ENCODE data around the gene SLC15A3. TPM values are rescaled to one million over a fixed set of nuclear protein-coding genes. Genes with fewer than 3 reads are reported as not detected.

The SLC15A3 gene
- total RNA-seq, 4 donors from 2014 or later, result 8.1 to 18.9 (median 12.6) TPM

DNA sequence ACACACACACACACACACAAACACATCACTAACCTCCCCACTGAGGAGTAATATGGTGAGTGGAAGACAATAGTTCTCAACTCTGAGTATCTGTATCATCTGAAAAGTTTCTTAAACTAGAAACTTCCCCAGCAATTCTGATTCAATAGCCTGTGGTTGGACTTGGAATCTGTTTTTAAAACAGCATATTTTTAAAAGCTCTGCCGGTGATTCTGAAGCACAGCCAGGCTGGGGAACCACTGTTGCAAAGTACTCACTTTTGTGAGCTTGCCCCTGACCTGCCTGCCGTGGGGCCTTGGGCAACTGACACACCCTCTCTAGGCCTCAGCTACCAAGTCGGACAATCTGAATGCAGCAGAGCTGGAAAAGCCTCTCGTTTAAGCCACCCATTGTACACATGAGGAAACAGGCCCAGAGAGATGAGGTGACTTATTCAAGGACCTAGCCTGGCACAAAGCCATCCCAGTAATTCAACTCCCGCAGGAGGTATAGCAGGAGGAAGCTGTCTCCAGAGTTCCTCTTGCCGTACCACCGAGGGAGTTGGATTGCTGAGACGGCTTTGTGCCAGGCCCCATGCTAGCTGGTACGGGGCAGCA is 8.9 kb downstream of the SLC15A3 start:
- Histone ChIP-seq H3K36me3 (no peaks in the 10 kb centered on the region), H3K4me3 (no peak overlapping the region), H3K27ac (peak overlapping the region in 1 of 4 donors; percentile 12), H3K4me1 (peaks cover 0 to 10% (median 3%) of the 10 kb centered on the region in 4 donors), H3K9me3 (no peaks in the 10 kb centered on the region), H3K27me3 (no peaks in the 10 kb centered on the region)
- intact Hi-C loops (cut with DNase I; ENCODE audit: low total_unique reads), result no loop called here
- TF ChIP-seq POLR2AphosphoS5 (IDR thresholded peaks at IDR 0.05), result no peak
- no peak for TF ChIP-seq POLR2A (IDR thresholded peaks at IDR 0.05)
- TF ChIP-seq, protein P1, sequence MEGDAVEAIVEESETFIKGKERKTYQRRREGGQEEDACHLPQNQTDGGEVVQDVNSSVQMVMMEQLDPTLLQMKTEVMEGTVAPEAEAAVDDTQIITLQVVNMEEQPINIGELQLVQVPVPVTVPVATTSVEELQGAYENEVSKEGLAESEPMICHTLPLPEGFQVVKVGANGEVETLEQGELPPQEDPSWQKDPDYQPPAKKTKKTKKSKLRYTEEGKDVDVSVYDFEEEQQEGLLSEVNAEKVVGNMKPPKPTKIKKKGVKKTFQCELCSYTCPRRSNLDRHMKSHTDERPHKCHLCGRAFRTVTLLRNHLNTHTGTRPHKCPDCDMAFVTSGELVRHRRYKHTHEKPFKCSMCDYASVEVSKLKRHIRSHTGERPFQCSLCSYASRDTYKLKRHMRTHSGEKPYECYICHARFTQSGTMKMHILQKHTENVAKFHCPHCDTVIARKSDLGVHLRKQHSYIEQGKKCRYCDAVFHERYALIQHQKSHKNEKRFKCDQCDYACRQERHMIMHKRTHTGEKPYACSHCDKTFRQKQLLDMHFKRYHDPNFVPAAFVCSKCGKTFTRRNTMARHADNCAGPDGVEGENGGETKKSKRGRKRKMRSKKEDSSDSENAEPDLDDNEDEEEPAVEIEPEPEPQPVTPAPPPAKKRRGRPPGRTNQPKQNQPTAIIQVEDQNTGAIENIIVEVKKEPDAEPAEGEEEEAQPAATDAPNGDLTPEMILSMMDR (IDR thresholded peaks at IDR 0.05), result no peak
- TF ChIP-seq EP300 (IDR thresholded peaks at IDR 0.05; ENCODE audit: low read depth), result no peak
- in situ Hi-C loops (cut with MboI; ENCODE audit: low pct_ligation_motif_present in 1 of 4, low pct_unique_long_range_greater_than_20kb in 1 of 4, low sequenced_read_pairs in 3 of 4), result no loop called here
- WGBS, 2 donors (ENCODE audit: low coverage in 1 of 2), result 33% methylated on average over 9 of the region's 9 CpGs; no CpG with 5 or more reads in 1 of the 2 donors
- DNase-seq, result peak; percentile 55

DNA sequence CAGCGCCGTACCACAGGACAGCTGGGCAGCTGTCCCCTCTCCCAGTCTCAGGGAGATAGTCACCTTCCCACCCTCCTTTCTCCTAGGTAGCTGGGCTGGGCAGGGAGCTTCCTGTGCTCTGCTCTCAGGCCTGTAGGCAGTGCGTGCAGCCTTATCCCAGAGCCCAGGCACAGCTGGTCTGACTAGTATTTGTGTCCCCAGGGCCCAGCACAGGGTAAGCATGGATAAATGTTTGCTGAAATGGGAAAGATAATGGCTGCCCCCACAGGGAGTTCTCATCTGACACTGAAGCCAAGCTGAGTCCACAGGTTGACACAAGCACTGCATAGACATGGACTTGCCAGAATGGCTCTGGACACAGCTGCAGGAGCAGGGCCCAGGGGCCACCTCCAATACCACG is 9.8 kb downstream of the SLC15A3 start:
- no peaks in the 10 kb centered on the region for H3K9me3 ChIP-seq
- H3K4me1 ChIP-seq, result peaks cover 0 to 10% (median 3%) of the 10 kb centered on the region in 4 donors
- H3K36me3 ChIP-seq, result no peaks in the 10 kb centered on the region
- H3K4me3 ChIP-seq, result no peak overlapping the region
- TF ChIP-seq POLR2A (IDR thresholded peaks at IDR 0.05) (no peak), EP300 (IDR thresholded peaks at IDR 0.05; ENCODE audit: low read depth) (no peak), POLR2AphosphoS5 (IDR thresholded peaks at IDR 0.05) (no peak)
- TF ChIP-seq, protein P1 (IDR thresholded peaks at IDR 0.05), result no peak
- H3K27me3 ChIP-seq, result no peaks in the 10 kb centered on the region
- WGBS, 2 donors (ENCODE audit: low coverage in 1 of 2), result 86% methylated on average over 4 of the region's 4 CpGs; no CpG with 5 or more reads in 1 of the 2 donors
- intact Hi-C loops (cut with DNase I; ENCODE audit: low total_unique reads), result no loop called here
- in situ Hi-C loops (cut with MboI; ENCODE audit: low pct_ligation_motif_present in 1 of 4, low pct_unique_long_range_greater_than_20kb in 1 of 4, low sequenced_read_pairs in 3 of 4), result no loop called here
- no peak overlapping the region for H3K27ac ChIP-seq
- no peak for DNase-seq

DNA sequence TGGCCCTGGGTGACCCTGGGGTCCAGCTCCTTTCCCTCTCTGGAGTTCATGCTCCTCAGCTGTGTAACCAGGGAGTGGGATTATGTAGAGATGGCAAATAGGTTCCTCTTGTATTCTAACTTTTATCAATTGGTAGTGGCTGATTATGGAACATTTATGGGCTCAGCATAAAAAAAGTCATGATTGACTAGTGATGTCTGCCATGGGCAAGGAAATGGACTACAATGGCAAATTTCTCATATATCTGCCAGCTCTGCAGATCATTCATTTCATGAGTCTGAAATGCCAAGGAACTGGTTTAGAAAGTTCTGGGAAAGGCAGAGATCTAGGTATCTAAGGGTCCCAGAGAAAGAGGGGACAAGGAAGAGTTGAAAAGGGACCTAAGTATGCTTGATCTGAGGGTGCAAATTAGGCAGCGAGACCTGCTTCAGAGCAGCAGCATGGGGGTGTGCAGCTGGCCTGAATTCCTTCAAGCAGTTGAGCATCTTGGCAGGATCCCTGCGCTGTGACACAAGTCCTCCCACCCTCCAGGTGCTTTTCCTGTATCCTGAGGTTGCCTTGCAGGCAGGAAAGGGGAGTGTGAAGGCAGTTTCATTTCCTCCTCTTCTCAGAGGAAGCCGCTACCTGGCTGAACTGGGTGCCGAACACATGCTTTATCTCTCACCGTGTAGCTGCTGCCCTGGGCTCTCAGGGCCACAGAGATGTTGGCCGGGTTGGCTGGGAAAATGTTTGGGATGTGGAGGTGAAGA is 10.4 kb downstream of the SLC15A3 start:
- Histone ChIP-seq H3K27ac (no peak overlapping the region), H3K4me1 (peaks cover 0 to 10% (median 3%) of the 10 kb centered on the region in 4 donors), H3K36me3 (no peaks in the 10 kb centered on the region), H3K9me3 (no peaks in the 10 kb centered on the region), H3K4me3 (no peak overlapping the region), H3K27me3 (no peaks in the 10 kb centered on the region)
- WGBS, 2 donors (ENCODE audit: low coverage in 1 of 2), result 78% methylated on average over 6 of the region's 6 CpGs; no CpG with 5 or more reads in 1 of the 2 donors
- TF ChIP-seq POLR2AphosphoS5 (IDR thresholded peaks at IDR 0.05), result no peak
- TF ChIP-seq POLR2A (IDR thresholded peaks at IDR 0.05), result no peak
- TF ChIP-seq EP300 (IDR thresholded peaks at IDR 0.05; ENCODE audit: low read depth), result no peak
- TF ChIP-seq, protein P1 (IDR thresholded peaks at IDR 0.05), result no peak
- in situ Hi-C loops (cut with MboI; ENCODE audit: low pct_ligation_motif_present in 1 of 4, low pct_unique_long_range_greater_than_20kb in 1 of 4, low sequenced_read_pairs in 3 of 4), result no loop called here
- DNase-seq, result no peak
- intact Hi-C loops (cut with DNase I; ENCODE audit: low total_unique reads), result no loop called here

DNA sequence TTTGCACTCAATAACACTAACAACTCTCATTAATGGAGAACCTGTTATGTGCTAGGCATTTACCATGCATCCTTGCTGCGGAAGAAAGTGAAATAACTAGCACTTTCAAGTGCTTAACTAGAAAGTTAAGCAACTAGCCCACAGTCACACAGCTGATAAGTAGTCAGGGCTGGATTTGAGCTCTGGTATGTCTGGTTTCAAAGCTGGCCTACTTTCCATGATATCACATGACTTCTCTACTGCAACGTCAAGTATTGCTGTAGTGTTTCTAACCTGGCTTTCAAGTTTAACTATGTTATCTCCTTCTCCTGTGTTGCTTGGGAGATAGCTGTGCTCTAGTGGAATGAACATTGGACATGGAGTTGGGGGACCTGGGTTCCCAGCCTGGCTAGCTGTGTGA is 12.1 kb downstream of the SLC15A3 start:
- Histone ChIP-seq H3K9me3 (no peaks in the 10 kb centered on the region), H3K27me3 (no peaks in the 10 kb centered on the region), H3K4me3 (no peak overlapping the region), H3K4me1 (peaks cover 0 to 10% (median 3%) of the 10 kb centered on the region in 4 donors), H3K27ac (no peak overlapping the region), H3K36me3 (no peaks in the 10 kb centered on the region)
- TF ChIP-seq EP300 (IDR thresholded peaks at IDR 0.05; ENCODE audit: low read depth) (no peak), POLR2AphosphoS5 (IDR thresholded peaks at IDR 0.05) (no peak), POLR2A (IDR thresholded peaks at IDR 0.05) (no peak)
- TF ChIP-seq, protein P1 (IDR thresholded peaks at IDR 0.05), result no peak
- DNase-seq, result no peak
- in situ Hi-C loops (cut with MboI; ENCODE audit: low pct_ligation_motif_present in 1 of 4, low pct_unique_long_range_greater_than_20kb in 1 of 4, low sequenced_read_pairs in 3 of 4) (no loop called here), intact Hi-C loops (cut with DNase I; ENCODE audit: low total_unique reads) (no loop called here)
- 60 to 86% methylated on average over 1 to 2 of the region's 2 CpGs for WGBS, 2 donors (ENCODE audit: low coverage in 1 of 2)
